Measurements from ENCODE around the gene SLC25A47. TPM values are rescaled to one million over a fixed set of nuclear protein-coding genes. Genes with fewer than 3 reads are reported as not detected.

SLC25A47 gene
- total and polyA plus RNA-seq, 2 donors (not counting 3 experiments of a cell fraction or from before 2014, with no cell fraction given), result not detected

DNA sequence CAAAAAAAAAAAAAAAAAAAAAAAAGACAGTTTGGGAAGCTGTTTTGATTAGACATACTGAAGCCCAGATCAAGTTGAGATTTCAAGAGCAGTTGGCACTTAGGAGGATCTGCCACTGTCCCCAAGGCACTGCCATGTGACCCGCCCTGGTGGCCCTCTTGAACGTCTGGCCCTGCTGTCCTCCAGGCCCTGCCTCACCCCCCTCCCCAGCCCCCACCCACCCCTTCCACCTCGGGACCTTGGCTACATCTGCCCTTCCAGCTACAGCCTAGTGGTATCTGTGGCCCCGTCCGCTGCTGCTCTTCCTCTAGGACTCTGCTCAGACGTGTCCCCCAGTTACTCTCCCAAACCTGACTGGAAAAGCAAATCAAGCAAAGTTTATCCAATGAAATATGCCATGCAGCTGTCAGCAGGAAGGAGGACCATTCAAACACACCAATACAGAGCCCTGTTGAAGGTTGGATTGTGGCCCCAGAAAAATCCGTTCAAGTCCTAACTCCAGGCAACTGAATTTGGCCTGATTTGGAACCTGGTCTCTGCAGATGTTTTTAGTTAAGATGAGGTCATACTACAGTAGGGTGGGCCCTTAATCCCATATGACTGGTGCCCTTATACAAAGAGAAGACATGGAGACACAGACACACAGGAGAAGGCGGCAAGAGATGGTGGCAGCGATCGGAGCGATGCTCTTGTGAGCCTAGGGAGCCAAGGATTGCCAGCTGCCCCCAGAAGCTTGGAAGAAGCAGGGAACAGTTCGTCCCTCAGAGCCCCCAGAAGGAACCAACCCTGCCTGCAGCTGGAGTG lies 34.6 kb upstream of the SLC25A47 start:
- POLR2A ChIA-PET, result interaction anchor here (1.1 kb wide), 1 partner anchor 27 kb away, joined by 3 read pairs; no protein-coding TSS in a partner anchor
- TF ChIP-seq GATA2 (IDR thresholded peaks at IDR 0.05; ENCODE audit: insufficient read depth, insufficient read length, low read depth, low read length), result no peak
- TF ChIP-seq, protein P1, sequence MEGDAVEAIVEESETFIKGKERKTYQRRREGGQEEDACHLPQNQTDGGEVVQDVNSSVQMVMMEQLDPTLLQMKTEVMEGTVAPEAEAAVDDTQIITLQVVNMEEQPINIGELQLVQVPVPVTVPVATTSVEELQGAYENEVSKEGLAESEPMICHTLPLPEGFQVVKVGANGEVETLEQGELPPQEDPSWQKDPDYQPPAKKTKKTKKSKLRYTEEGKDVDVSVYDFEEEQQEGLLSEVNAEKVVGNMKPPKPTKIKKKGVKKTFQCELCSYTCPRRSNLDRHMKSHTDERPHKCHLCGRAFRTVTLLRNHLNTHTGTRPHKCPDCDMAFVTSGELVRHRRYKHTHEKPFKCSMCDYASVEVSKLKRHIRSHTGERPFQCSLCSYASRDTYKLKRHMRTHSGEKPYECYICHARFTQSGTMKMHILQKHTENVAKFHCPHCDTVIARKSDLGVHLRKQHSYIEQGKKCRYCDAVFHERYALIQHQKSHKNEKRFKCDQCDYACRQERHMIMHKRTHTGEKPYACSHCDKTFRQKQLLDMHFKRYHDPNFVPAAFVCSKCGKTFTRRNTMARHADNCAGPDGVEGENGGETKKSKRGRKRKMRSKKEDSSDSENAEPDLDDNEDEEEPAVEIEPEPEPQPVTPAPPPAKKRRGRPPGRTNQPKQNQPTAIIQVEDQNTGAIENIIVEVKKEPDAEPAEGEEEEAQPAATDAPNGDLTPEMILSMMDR (IDR thresholded peaks at IDR 0.05; ENCODE audit: extremely low read depth in 1 of 2, insufficient read depth in 1 of 2, low read depth in 1 of 2, low read length in 2 of 2), result no peak
- TF ChIP-seq, protein P2, sequence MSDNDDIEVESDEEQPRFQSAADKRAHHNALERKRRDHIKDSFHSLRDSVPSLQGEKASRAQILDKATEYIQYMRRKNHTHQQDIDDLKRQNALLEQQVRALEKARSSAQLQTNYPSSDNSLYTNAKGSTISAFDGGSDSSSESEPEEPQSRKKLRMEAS (IDR thresholded peaks at IDR 0.05; ENCODE audit: insufficient read depth, insufficient read length), result no peak
- TF ChIP-seq JUN (IDR thresholded peaks at IDR 0.05; ENCODE audit: borderline replicate concordance, insufficient read depth, insufficient read length, low read depth), result no peak
- TF ChIP-seq POLR2A (IDR thresholded peaks at IDR 0.05; ENCODE audit: low read depth, low read length), result no peak
- TF ChIP-seq EZH2 (IDR thresholded peaks at IDR 0.05; ENCODE audit: borderline replicate concordance, low read depth, low read length, severe bottlenecking), result no peak
- no peak for TF ChIP-seq FOS (IDR thresholded peaks at IDR 0.05; ENCODE audit: borderline replicate concordance, insufficient read depth, low read length)
- TF ChIP-seq POLR2AphosphoS5 (IDR thresholded peaks at IDR 0.05; ENCODE audit: insufficient read depth, low read depth, low read length), result no peak
- TF ChIP-seq MYC (IDR thresholded peaks at IDR 0.05; ENCODE audit: low read depth, low read length), result no peak
- intact Hi-C loops (cut with micrococcal nuclease) (no loop called here), dilution Hi-C loops (cut with MboI; ENCODE audit: extremely low pct_ligation_motif_present, low sequenced_read_pairs) (no loop called here)
- CTCF ChIA-PET, result interaction anchor here (1.5 kb wide), 1 partner anchor 89 kb away, joined by 3 read pairs; no protein-coding TSS in a partner anchor
- H4K20me1 ChIP-seq (replicated peaks; ENCODE audit: control insufficient read depth, extremely low read depth, insufficient read depth, low read length), result no peaks in the 10 kb centered on the region
- H3K4me2 ChIP-seq (ENCODE audit: insufficient read depth, low read length), result no peak overlapping the region
- no peak overlapping the region for H2AFZ ChIP-seq (ENCODE audit: low read depth, low read length)
- peaks cover 2% of the 10 kb centered on the region for H3K4me1 ChIP-seq (ENCODE audit: control insufficient read depth, extremely low read depth, insufficient read depth, low read length)
- peaks cover 0 to 26% of the 10 kb centered on the region in 2 experiments for H3K36me3 ChIP-seq (ENCODE audit: control insufficient read depth in 2 of 2, extremely low read depth in 1 of 2, insufficient read depth in 2 of 2, low read length in 2 of 2)
- no peaks in the 10 kb centered on the region for H3K9me1 ChIP-seq (replicated peaks; ENCODE audit: control insufficient read depth, extremely low read depth, insufficient read depth, low read length)
- no peak overlapping the region for H3K4me3 ChIP-seq (replicated peaks in 1 of 3; ENCODE audit: insufficient read depth in 1 of 3, low read depth in 1 of 3, low read length in 3 of 3)
- DNase-seq (ENCODE audit: low read depth, low spot score), result no peak
- FAIRE-seq, result no peak
- H3K79me2 ChIP-seq (ENCODE audit: control insufficient read depth, insufficient read depth, low read length), result no peaks in the 10 kb centered on the region
- H3K9me3 ChIP-seq (replicated peaks; ENCODE audit: control insufficient read depth, insufficient read depth, low read length), result no peaks in the 10 kb centered on the region
- H3K27ac ChIP-seq (ENCODE audit: insufficient read depth, low read depth, low read length), result no peak overlapping the region
- H3K9ac ChIP-seq (replicated peaks; ENCODE audit: extremely low read depth, insufficient read depth, low read length), result no peak overlapping the region
- no peaks in the 10 kb centered on the region for H3K27me3 ChIP-seq (ENCODE audit: control insufficient read depth in 2 of 2, insufficient read depth in 2 of 2, low read length in 2 of 2)
- BruUV-seq (replicated peaks), result no TSS peak
